ENCODE measurements around the gene FZD10.

FZD10 gene

DNA sequence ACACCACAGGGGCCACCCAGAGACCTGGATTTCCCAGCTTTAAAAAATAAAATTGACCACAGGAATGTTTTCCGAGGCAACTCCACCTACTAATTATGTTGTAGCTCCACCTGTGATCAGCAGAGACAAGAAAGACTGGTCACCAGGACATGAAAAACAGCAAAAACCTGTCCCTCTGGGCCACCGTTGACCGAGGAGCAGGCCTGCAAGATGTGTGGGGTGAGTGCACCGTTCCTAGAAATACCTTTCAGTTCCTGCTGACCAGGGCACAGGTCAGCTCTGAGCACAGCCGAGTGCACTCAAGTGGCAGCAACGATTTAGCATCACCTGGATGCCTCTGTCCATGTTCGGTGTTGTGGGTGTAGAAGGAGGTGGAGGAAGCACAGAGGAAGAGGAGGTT, 16.9 kb downstream of the FZD10 start:
- DNase-seq (ENCODE audit: low read depth in 4 of 4, low spot score in 1 of 4) = no peak

GRCh38 chr12:130179621-130180020, 17.4 kb downstream of the FZD10 start:
- DNase-seq (ENCODE audit: low read depth in 4 of 4, low spot score in 1 of 4) = no peak

GRCh38 chr12:130181211-130181610, 18.9 kb downstream of the FZD10 start:
- no peak for DNase-seq (ENCODE audit: low read depth in 4 of 4, low spot score in 1 of 4)

DNA sequence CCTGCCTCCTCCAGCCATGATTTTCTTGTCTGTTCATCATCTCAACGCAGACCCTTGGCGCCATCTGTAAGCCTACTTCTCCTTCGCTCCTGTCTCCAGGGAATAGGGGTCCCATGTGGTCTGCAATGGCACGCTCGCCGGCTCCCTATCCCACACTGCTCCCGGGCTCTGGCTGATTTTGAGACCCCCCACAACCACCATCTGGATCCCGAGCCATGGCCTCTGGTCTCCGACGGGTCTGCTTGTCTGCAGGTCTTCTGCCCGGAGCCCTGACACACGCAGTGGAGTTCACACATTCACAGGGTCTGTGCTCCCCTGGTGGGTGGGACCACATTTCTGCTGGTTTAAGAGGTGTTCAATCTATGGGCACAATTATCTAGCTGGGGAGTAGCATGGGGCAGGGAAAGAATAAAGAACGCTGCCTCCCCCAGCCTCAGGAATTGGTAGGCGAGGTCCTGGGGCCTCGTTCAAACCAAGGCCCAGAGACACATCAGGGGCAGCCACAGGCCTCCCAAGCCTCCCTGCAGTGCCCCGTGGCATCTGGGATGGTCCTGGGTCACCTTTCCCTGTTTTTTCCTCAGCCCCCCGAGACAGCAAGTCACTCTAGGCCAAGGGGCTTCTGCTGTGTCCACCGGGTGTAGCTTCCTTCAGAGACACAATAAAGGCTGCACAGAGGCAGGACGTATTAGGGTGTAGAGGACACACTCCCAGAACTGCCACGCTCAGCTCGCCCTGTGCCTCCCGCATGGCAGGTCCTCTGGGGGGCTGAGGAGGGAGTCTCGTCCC, 21.5 kb downstream of the FZD10 start:
- no peak for DNase-seq (ENCODE audit: low read depth in 4 of 4, low spot score in 1 of 4)

DNA sequence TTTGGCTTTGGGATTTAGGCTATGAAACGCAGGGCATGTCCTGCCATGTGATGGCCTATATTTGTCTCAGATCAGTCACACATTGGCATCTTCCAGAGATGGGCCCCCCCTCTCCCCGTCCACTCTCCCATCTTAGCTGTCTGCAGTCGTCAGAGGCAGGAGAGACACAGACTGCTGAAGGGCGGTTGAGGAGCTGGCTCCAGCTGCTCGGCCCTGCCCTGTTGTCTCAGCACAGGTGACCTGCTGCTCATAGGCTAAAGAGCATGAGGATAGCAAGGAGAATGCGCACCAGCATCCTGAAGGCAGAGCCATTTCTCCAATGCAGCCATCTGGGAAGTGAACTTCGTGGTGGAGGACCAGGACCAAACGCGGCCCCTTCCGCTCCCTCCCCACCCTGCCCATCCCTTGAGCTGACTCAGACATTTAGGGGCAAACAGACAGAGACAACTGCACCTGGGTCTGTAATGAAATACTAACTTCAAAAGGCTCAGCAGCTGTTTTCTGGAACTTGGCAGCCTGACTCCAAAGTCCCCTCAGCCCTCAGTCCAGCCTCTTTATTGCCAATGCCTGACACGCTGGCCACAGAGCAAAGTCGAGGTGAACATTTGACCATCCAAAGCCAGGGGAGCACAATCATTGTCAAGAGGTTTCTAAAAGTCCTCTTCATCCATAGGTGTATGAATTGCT, 22.3 kb downstream of the FZD10 start:
- no peak for DNase-seq (ENCODE audit: low read depth in 4 of 4, low spot score in 1 of 4)

DNA sequence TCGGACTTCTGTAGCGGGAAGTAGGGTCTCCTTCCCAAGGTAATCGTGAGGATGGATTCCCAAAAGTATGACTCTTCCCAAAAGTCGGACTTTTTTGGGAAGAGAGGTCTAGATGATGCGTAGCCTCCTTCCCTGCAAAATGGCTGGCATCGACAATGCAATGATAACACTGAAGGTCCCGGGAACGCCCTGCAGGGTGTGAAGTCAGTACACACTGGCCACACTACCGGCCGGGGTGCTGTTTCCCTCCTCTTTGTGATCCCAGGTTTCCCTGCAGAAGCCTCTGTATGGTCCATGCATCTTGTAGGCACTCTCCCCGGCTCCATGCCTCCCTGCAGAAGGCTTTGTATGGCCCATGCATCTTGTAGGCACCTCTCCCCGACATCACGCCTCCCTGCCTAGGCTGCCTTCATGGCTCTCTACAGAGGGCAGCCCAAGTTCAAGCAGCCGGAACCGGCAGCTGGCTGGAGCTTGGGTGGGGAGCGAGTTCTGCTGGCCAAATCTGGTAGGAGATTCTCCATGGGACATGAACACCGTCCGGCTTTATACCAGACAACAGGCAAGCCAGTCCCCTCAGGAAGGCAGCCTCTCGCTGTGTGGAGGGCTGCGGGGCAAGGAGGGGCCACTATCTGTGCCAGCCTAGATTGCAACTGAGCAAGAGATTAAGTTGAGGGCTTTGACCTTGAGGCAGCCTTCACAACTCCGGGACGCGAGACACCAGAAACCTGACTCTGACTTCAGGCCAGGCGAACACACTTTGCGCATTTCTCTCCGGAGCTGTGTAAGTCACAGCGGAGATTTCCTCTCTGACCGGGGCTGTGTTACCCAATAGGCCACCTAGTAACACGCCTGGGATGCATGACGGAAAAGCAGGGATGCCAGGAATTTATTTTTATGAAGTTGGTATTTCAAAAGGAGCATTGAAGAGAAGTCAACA, 23.5 kb downstream of the FZD10 start:
- DNase-seq (ENCODE audit: low read depth in 4 of 4, low spot score in 1 of 4) = no peak

DNA sequence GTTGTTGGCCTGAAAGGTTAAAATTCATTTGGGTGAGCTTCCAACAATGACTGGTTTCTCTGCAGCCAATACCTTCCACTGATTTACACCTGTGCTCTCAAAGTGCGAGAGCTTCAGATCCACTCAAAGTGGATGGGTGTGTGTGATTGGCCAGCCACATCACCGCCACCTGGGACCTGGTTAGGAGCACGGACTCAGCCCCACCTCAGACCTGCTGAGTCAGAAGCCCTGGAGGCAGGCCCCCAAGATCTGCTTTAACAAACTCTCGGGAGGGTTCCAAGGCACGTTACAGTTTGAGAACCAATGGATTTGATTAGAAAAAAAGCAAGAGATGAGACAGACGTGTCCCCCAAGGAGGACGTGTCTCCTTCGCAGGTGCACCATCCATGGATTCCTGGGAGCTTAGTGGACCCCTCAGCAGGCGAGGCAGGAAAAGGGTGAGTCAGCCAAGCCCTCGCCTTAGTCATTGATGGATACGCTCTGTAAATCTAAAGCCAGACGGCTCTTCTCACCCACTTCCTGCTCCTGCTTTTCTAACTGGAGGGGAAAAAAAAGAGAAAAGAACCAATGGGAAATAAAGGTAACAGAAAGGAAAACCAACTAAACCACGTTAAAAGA, 24.5 kb downstream of the FZD10 start:
- no peak for DNase-seq (ENCODE audit: low read depth in 4 of 4, low spot score in 1 of 4)

DNA sequence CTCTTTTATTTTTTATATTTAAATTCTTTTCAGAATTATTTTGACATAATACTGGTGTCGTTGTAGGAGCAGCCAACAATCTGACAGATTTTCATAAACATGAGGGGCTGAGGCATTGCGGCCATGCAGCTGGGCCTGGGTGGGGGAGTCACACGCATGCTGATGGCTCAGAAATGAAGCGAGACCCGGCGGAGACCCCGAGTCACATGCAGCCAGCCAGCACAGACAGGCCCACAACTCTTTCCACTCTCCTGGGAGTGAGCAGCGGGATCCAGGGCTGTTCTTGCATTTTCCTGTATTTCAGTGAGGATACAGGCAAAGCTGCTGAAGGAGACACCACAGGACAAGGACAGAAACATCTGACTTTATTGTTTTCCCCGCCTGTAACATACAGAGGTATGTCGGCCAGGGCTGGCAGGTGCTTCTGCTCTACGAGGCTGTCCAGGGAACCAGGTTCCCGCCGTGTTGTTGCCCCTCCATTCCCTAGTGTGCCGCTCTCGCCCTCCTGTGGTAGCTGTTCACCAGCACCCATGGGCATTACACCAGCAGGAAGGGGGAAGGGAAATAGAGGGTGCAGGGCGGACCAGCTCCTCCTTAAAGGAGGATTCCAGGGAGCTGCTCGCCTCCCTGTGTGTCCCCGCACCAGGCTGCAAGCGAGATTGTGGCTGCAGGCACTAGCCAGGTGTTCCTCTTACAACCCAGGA, 30.5 kb downstream of the FZD10 start:
- DNase-seq (ENCODE audit: low read depth in 4 of 4, low spot score in 1 of 4) = no peak

DNA sequence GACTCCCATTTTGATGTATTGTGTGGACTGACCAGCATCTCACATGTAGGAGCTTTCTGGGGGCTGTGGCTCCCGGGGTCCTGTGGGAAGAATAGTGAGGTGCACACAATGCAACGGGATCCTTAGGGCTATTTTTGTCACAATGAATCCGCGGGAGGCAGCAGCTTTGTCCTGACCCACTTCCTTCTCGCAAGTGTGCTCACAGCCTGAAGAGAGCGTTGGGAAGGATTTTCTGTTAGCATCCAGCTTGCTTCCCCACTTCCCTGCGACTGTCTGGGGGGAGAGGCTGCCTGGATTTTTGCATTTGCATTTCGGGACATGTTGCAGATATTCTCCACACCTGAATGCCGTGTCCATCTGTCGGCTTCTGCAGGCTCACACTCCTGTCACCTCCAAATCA, 31.9 kb downstream of the FZD10 start:
- DNase-seq (ENCODE audit: low read depth in 4 of 4, low spot score in 1 of 4) = no peak

DNA sequence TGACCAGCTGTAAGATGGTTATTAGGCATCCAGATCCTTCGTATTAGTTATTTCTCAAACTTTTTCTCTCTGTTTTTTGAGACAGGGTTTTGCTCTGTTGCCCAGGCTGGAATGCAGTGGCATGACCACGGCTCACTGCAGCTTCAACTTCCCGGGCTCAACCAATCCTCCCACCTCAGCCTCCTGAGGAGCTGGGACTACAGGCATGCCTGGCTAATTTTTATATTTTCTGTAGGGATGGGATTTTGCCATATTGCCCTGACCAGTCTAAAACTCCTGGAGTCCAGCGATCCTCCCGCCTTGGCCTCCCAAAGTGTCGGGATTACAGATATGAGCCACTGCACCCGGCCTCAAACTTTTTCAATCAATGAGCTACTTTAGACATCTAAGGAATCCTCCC, 33.1 kb downstream of the FZD10 start:
- DNase-seq (ENCODE audit: low read depth in 4 of 4, low spot score in 1 of 4) = no peak

DNA sequence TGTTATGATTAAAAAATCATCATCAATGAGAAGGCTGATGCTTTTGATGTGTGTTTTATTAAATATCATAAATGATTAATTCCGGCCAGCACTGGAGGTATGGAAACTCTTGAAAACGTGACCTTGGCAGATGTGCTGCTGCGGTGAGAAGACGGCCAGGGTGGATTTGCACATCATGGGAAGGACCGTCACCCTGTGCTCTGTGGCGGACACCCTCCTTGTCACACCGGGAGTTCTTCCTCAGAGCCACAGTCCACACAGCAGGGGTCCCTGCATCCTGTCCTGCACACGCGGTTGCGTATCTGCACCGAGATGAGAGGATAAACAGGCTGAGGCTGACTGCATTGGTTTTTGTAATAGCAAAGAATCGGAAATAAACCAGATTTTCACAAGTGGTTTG, 33.5 kb downstream of the FZD10 start:
- DNase-seq (ENCODE audit: low read depth in 4 of 4, low spot score in 1 of 4) = no peak

- DNase-seq (ENCODE audit: low read depth in 4 of 4, low spot score in 1 of 4) = no peak
These were observed 34.6 kb downstream of the FZD10 start for GRCh38 chr12:130196827-130197226.

- no peak for DNase-seq (ENCODE audit: low read depth in 4 of 4, low spot score in 1 of 4)
These were observed 35.9 kb downstream of the FZD10 start for GRCh38 chr12:130198026-130198662.

DNA sequence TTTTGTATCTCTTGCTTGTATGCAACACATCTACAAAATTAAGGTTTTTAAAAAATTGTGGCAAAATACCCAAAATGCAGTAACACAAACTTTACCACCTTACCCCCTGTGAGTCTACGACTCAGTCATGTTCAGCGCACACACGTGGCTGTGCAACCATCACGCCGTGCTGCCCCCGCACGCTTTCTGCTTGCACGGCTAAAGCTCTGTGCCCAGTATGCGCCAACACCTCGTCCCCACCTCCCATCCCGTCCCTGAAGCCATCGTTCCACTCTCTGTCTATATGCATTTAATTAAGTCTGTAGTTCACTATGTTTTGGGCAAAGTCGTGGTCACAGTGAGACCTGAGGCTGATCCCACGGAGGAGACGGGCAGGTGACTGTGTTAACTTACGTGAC, 36.4 kb downstream of the FZD10 start:
- no peak for DNase-seq (ENCODE audit: low read depth in 4 of 4, low spot score in 1 of 4)

DNA sequence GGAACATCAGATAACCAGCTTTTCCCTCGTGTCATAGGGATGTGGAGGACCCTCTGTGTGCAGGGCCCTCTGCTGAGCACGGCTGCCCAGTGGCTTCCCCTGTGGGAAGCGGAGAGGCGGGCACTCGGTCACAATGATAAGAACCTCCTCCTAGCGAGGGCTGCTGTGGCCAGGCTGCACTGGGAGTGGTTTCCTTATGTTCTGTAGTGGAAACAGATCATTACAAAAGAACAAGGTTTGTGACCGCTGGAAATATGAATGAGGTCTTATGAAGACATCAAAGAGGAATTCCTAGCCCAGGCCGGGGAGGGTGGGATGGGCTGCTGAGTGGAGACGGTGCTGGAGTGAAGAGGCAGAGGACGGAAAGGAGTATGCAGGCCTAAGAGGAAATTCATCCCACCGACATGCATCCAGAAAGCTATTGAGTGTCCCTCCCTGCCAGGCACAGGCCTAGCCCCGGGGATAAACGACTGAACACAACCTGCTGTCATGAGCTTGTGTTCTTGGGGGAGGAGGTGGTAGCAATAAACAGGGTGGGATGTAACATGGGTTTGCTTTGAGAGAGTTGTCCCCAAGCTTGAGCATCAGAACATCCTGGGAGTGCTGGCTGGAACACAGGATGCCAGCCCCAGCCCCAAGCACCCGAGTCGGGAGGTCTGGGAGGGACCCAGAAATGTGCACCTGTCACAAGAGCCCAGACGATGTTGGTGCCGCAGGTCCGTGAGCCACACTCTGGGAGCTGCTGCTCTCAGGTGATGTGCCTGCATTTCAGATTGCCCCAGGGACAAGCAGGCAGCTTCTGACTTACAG, 37.5 kb downstream of the FZD10 start:
- no peak for DNase-seq (ENCODE audit: low read depth in 4 of 4, low spot score in 1 of 4)

DNA sequence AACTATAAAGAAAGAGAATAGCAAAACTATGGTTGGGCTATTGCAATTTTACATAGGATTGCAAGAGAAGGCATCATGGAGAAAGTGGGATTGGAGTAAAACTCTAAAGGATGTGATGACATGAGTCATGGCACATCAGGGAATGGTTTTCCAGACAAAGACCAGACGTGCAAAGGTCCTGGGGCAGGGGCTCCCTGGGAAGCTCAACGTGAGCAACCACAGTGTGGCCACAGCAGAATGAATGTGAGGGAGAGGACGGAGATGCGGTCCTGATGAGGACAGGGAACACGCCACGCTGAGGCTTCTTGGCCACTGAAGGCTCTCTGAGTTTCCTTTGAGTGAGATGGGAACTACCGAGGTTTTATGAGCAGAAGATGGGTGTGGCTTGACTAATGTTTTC, 38.2 kb downstream of the FZD10 start:
- no peak for DNase-seq (ENCODE audit: low read depth in 4 of 4, low spot score in 1 of 4)

DNA sequence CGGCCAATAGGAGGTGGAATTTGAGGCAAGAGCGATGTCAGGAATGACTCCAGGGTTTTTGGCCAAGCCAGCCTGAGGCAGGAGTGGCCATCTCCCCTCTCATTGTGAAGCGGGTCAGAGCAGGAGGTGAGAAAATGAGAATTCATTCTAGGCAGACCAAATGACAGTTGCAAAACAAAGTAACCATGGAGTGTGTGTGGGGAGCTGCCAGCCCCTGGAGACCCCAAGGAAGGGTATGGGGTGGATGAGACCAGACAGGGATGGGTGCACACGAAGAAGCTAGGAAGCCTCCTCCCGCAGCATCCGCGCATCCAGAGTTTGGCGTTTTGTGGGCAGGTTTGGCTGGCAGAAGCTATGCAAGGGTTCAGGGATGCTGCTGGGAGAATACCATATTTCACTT, 38.8 kb downstream of the FZD10 start:
- DNase-seq (ENCODE audit: low read depth in 4 of 4, low spot score in 1 of 4) = no peak

DNA sequence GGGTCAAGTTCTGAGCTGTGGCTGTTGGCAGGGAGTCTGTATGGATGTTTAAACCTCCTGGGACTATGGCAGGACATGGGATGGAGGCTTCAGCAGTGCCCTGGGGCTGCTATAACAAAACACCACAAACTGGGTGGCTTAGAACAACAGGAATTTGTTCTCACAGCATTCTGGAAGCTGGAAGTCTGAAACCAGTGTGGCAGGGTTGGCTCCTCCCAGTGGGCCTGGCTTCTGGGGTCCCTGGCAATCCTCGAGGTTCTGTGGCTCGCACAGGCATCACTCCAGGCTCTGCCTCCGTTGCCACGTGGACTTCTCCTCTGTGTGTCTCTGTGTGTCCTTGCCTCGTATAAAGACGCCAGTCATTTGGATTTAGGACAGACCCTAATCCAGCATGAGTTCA, 39.9 kb downstream of the FZD10 start:
- no peak for DNase-seq (ENCODE audit: low read depth in 4 of 4, low spot score in 1 of 4)

DNA sequence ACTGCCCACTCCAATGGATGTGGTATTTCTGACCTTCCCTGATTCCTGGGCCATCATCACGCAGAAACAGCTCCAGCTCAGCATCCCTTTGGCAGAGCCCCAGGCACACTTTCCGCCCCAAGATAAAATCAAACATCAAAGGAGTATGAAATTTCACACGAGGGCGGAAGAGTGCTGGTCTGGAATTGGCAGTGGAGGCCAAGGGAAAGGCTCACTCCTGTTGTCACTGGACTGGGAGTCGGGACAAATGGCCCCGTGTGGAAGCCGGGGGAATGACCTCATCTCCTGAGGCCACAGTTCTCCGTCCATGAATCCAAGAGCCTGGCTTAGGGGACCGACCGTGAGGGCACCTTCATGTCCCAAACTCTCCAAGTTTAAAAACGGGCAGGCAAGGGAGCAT, 40.9 kb downstream of the FZD10 start:
- no peak for DNase-seq (ENCODE audit: low read depth in 4 of 4, low spot score in 1 of 4)
